Liver (tissue), 9 donors: ENCODE results near the gene LDB2. TPM values are rescaled to one million over a fixed set of nuclear protein-coding genes. Genes with fewer than 3 reads are reported as not detected.

Experiments
- DNase-seq: peaks from one replicate; pipeline ENCODE4 v3.0.0-alpha.2; 2017; ENCODE audit warnings: low spot score
- H3K27ac ChIP-seq, 2 donors: one replicate each; pipeline ENCODE4 v1.7.0; 2013; ENCODE audit warnings: inconsistent platforms in 2 of 2, low read length in 2 of 2, control low read depth in 1 of 2, low read depth in 1 of 2, mild to moderate bottlenecking in 1 of 2
- H3K27me3 ChIP-seq, 4 donors: one replicate each; pipeline versions ENCODE4 v1.6.1 to v1.7.0; 2013; ENCODE audit warnings: low read length in 3 of 4, inconsistent platforms in 1 of 4, mild to moderate bottlenecking in 1 of 4, moderate library complexity in 1 of 4; ENCODE audit not compliant: control insufficient read depth in 4 of 4, insufficient read depth in 4 of 4
- H3K36me3 ChIP-seq, 4 donors: one replicate each; pipeline versions ENCODE4 v1.6.1 to v1.7.0; 2013; ENCODE audit warnings: low read length in 3 of 4, mild to moderate bottlenecking in 3 of 4, low read depth in 1 of 4, moderate library complexity in 1 of 4; ENCODE audit not compliant: control insufficient read depth in 4 of 4, insufficient read depth in 3 of 4
- H3K4me1 ChIP-seq, 4 donors: one replicate each; pipeline versions ENCODE4 v1.6.1 to v1.7.0; 2013; ENCODE audit warnings: low read length in 3 of 4, mild to moderate bottlenecking in 3 of 4, moderate library complexity in 1 of 4; ENCODE audit not compliant: control insufficient read depth in 4 of 4, insufficient read depth in 4 of 4
- H3K4me3 ChIP-seq, 3 donors: one replicate each; pipeline versions ENCODE4 v1.6.1 to v1.7.0; 2013; ENCODE audit warnings: low read length in 3 of 3, control low read depth in 1 of 3, low read depth in 1 of 3, mild to moderate bottlenecking in 1 of 3
- H3K9ac ChIP-seq, 2 donors: one replicate each; pipeline ENCODE4 v1.7.0; 2013; ENCODE audit warnings: low read length in 2 of 2, mild to moderate bottlenecking in 2 of 2, moderate library complexity in 2 of 2, control low read depth in 1 of 2, low read depth in 1 of 2
- H3K9me3 ChIP-seq, 4 donors: one replicate each; pipeline versions ENCODE4 v1.6.1 to v1.7.0; 2013; ENCODE audit warnings: low read length in 3 of 4; ENCODE audit not compliant: control insufficient read depth in 4 of 4
- ATF3 ChIP-seq: IDR thresholded peaks from 2 replicates; pipeline ENCODE4 v1.6.1; 2016; ENCODE audit warnings: antibody characterized with exemption
- CTCF ChIP-seq: fragments of 150-350 bp; IDR thresholded peaks from 2 replicates; pipeline ENCODE4 v1.5.1; 2017; ENCODE audit warnings: improper control_type of control experiment, low read depth, low read length; ENCODE audit not compliant: missing input control
- EGR1 ChIP-seq, 2 donors: IDR thresholded peaks; 2 replicates each; pipeline ENCODE4 v1.6.1; 2016 to 2018; ENCODE audit warnings: antibody characterized with exemption in 2 of 2, low read depth in 2 of 2
- FOXA1 ChIP-seq: IDR thresholded peaks from 2 replicates; pipeline ENCODE4 v1.6.1; 2016; ENCODE audit warnings: antibody characterized with exemption
- FOXA2 ChIP-seq: IDR thresholded peaks from 2 replicates; pipeline ENCODE4 v1.6.1; 2016; ENCODE audit warnings: antibody characterized with exemption
- GABPA ChIP-seq, 2 donors: IDR thresholded peaks in 1 of 2; conservative IDR thresholded peaks in 1 of 2; 2 replicates each; pipeline ENCODE4 v1.6.1; 2016; ENCODE audit warnings: antibody characterized with exemption in 2 of 2, mild to moderate bottlenecking in 1 of 2, moderate library complexity in 1 of 2
- HNF4A ChIP-seq, 2 donors: conservative IDR thresholded peaks; 2 replicates each; pipeline ENCODE4 v1.6.1; 2016; ENCODE audit warnings: antibody characterized with exemption in 2 of 2, mild to moderate bottlenecking in 2 of 2
- HNF4G ChIP-seq: IDR thresholded peaks from 2 replicates; pipeline ENCODE4 v1.6.1; 2016; ENCODE audit warnings: antibody characterized with exemption
- JUND ChIP-seq, 2 donors: IDR thresholded peaks; 2 replicates each; pipeline ENCODE4 v1.6.1; 2016; ENCODE audit warnings: antibody characterized with exemption in 2 of 2
- NR2F2 ChIP-seq: IDR thresholded peaks from 2 replicates; pipeline ENCODE4 v1.6.1; 2016; ENCODE audit warnings: antibody characterized with exemption
- REST ChIP-seq: IDR thresholded peaks from 2 replicates; pipeline ENCODE4 v1.6.1; 2016; ENCODE audit warnings: antibody characterized with exemption, mild to moderate bottlenecking
- RXRA ChIP-seq, 2 donors: IDR thresholded peaks; 2 replicates each; pipeline ENCODE4 v1.6.1; 2017 to 2018; ENCODE audit warnings: antibody characterized with exemption in 2 of 2, mild to moderate bottlenecking in 1 of 2
- TAF1 ChIP-seq: conservative IDR thresholded peaks from 2 replicates; pipeline ENCODE4 v1.6.1; 2016; ENCODE audit warnings: antibody characterized with exemption, mild to moderate bottlenecking
- YY1 ChIP-seq: IDR thresholded peaks from 2 replicates; pipeline ENCODE4 v1.6.1; 2016; ENCODE audit warnings: antibody characterized with exemption, mild to moderate bottlenecking
- ZBTB33 ChIP-seq: IDR thresholded peaks from 2 replicates; pipeline ENCODE4 v1.6.1; 2016; ENCODE audit warnings: antibody characterized with exemption
- WGBS: extraction: QIAGEN DNeasy Blood & Tissue Kit; methylation state at CpG from one replicate; pipeline ENCODE4 v1.1.7; 2013; 5-methylcytosine and 5-hydroxymethylcytosine counted together
- polyA plus RNA-seq, 2 donors: library from polyadenylated mRNA; stranded (reverse) in 1 of 2; unstranded in 1 of 2; fragments of 200-250 nt in 1 of 2; fragments of >200 nt in 1 of 2; fragmentation: Nextera tagmentation in 1 of 2; extraction: Ambion mirVana in 1 of 2; gene quantifications; one replicate each; pipeline versions ENCODE4 v1.2.1 to v1.2.3, GENCODE V29; 2013 to 2015
- total RNA-seq, 2 donors: library from RNA; depleted of rRNA; stranded (reverse); fragments of >200 nt; gene quantifications; one replicate each; pipeline ENCODE4 v1.2.3, GENCODE V29; 2014
- donor health status: healthy.
- donor health status: healthy.
- donor health status: healthy.
- donor health status: healthy.
- donor health status: healthy.

Gene LDB2
- total and polyA plus RNA-seq, 4 donors: 7.4 to 31.9 (median 16.8) TPM

- no peak for DNase-seq
- H3K27ac ChIP-seq: no peak overlapping the region
Measured at GRCh38 chr4:16692524-16692923, 205.9 kb downstream of the LDB2 start.

More at GRCh38 chr4:16692524-16692923, 205.9 kb downstream of the LDB2 start:
- Histone ChIP-seq H3K27me3 (no peaks in the 10 kb centered on the region), H3K9me3 (no peaks in the 10 kb centered on the region), H3K4me1 (no peaks in the 10 kb centered on the region), H3K9ac (no peak overlapping the region), H3K36me3 (no peaks in the 10 kb centered on the region), H3K4me3 (no peak overlapping the region)
- WGBS: 89% methylated on average over 2 of the region's 2 CpGs
- no peak for TF ChIP-seq ATF3
- TF ChIP-seq YY1: no peak
- no peak for TF ChIP-seq GABPA (IDR thresholded peaks at IDR 0.05 in 1 of 2, conservative IDR thresholded peaks at IDR 0.05 in 1 of 2)
- no peak for TF ChIP-seq FOXA1
- TF ChIP-seq REST: no peak
- TF ChIP-seq HNF4A (conservative IDR thresholded peaks at IDR 0.05): no peak
- no peak for TF ChIP-seq TAF1
- TF ChIP-seq NR2F2: no peak
- no peak for TF ChIP-seq RXRA (IDR thresholded peaks at IDR 0.05)
- TF ChIP-seq ZBTB33: no peak
- TF ChIP-seq JUND (IDR thresholded peaks at IDR 0.05): no peak
- no peak for TF ChIP-seq FOXA2
- no peak for TF ChIP-seq CTCF
- TF ChIP-seq HNF4G: no peak
- no peak for TF ChIP-seq EGR1 (IDR thresholded peaks at IDR 0.05; ENCODE audit: low read depth in 2 of 2)
